Liver (tissue), 3 donors: ENCODE measurements around the gene CCNE1.

Source experiments
- EGR1 ChIP-seq, 2 donors: IDR thresholded peaks; 2 replicates each; pipeline ENCODE4 v1.6.1; 2016 to 2018; ENCODE audit warnings: antibody characterized with exemption in 2 of 2, low read depth in 2 of 2
- GABPA ChIP-seq, 2 donors: IDR thresholded peaks in 1 of 2; conservative IDR thresholded peaks in 1 of 2; 2 replicates each; pipeline ENCODE4 v1.6.1; 2016; ENCODE audit warnings: antibody characterized with exemption in 2 of 2, mild to moderate bottlenecking in 1 of 2, moderate library complexity in 1 of 2
- HNF4A ChIP-seq, 2 donors: conservative IDR thresholded peaks; 2 replicates each; pipeline ENCODE4 v1.6.1; 2016; ENCODE audit warnings: antibody characterized with exemption in 2 of 2, mild to moderate bottlenecking in 2 of 2
- JUND ChIP-seq, 2 donors: IDR thresholded peaks; 2 replicates each; pipeline ENCODE4 v1.6.1; 2016; ENCODE audit warnings: antibody characterized with exemption in 2 of 2
- MAX ChIP-seq: IDR thresholded peaks from 2 replicates; pipeline ENCODE4 v1.6.1; 2016; ENCODE audit warnings: antibody characterized with exemption
- RAD21 ChIP-seq, 2 donors: IDR thresholded peaks; 2 replicates each; pipeline ENCODE4 v1.6.1; 2016; ENCODE audit warnings: antibody characterized with exemption in 2 of 2, mild to moderate bottlenecking in 2 of 2
- SP1 ChIP-seq: IDR thresholded peaks from 2 replicates; pipeline ENCODE4 v1.6.1; 2018; ENCODE audit warnings: antibody characterized with exemption, mild to moderate bottlenecking
- YY1 ChIP-seq: IDR thresholded peaks from 2 replicates; pipeline ENCODE4 v1.6.1; 2016; ENCODE audit warnings: antibody characterized with exemption, mild to moderate bottlenecking
- ZBTB33 ChIP-seq: IDR thresholded peaks from 2 replicates; pipeline ENCODE4 v1.6.1; 2016; ENCODE audit warnings: antibody characterized with exemption
- TF ChIP-seq, protein P1 (sequence below): fragments of 150-350 bp; IDR thresholded peaks from 2 replicates; pipeline ENCODE4 v1.5.1; 2017; ENCODE audit warnings: improper control_type of control experiment, low read depth, low read length; ENCODE audit not compliant: missing input control
- TF ChIP-seq, protein P2 (sequence below): IDR thresholded peaks from 2 replicates; pipeline ENCODE4 v1.6.1; 2016; ENCODE audit warnings: antibody characterized with exemption
- TF ChIP-seq, protein P3 (sequence below): IDR thresholded peaks from 2 replicates; pipeline ENCODE4 v1.6.1; 2016; ENCODE audit warnings: antibody characterized with exemption, mild to moderate bottlenecking
- donor health status: healthy.
- donor health status: healthy.

GRCh38 chr19:29836409-29836825 lies 24.6 kb downstream of the CCNE1 start:
- TF ChIP-seq, protein P1, sequence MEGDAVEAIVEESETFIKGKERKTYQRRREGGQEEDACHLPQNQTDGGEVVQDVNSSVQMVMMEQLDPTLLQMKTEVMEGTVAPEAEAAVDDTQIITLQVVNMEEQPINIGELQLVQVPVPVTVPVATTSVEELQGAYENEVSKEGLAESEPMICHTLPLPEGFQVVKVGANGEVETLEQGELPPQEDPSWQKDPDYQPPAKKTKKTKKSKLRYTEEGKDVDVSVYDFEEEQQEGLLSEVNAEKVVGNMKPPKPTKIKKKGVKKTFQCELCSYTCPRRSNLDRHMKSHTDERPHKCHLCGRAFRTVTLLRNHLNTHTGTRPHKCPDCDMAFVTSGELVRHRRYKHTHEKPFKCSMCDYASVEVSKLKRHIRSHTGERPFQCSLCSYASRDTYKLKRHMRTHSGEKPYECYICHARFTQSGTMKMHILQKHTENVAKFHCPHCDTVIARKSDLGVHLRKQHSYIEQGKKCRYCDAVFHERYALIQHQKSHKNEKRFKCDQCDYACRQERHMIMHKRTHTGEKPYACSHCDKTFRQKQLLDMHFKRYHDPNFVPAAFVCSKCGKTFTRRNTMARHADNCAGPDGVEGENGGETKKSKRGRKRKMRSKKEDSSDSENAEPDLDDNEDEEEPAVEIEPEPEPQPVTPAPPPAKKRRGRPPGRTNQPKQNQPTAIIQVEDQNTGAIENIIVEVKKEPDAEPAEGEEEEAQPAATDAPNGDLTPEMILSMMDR: no peak
- TF ChIP-seq JUND (IDR thresholded peaks at IDR 0.05) (no peak), HNF4A (conservative IDR thresholded peaks at IDR 0.05) (no peak), MAX (no peak), GABPA (IDR thresholded peaks at IDR 0.05 in 1 of 2, conservative IDR thresholded peaks at IDR 0.05 in 1 of 2) (no peak), SP1 (no peak), RAD21 (IDR thresholded peaks at IDR 0.05) (no peak), YY1 (no peak), ZBTB33 (no peak), EGR1 (IDR thresholded peaks at IDR 0.05; ENCODE audit: low read depth in 2 of 2) (no peak)
- TF ChIP-seq, protein P2, sequence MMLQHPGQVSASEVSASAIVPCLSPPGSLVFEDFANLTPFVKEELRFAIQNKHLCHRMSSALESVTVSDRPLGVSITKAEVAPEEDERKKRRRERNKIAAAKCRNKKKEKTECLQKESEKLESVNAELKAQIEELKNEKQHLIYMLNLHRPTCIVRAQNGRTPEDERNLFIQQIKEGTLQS: no peak
- TF ChIP-seq, protein P3, sequence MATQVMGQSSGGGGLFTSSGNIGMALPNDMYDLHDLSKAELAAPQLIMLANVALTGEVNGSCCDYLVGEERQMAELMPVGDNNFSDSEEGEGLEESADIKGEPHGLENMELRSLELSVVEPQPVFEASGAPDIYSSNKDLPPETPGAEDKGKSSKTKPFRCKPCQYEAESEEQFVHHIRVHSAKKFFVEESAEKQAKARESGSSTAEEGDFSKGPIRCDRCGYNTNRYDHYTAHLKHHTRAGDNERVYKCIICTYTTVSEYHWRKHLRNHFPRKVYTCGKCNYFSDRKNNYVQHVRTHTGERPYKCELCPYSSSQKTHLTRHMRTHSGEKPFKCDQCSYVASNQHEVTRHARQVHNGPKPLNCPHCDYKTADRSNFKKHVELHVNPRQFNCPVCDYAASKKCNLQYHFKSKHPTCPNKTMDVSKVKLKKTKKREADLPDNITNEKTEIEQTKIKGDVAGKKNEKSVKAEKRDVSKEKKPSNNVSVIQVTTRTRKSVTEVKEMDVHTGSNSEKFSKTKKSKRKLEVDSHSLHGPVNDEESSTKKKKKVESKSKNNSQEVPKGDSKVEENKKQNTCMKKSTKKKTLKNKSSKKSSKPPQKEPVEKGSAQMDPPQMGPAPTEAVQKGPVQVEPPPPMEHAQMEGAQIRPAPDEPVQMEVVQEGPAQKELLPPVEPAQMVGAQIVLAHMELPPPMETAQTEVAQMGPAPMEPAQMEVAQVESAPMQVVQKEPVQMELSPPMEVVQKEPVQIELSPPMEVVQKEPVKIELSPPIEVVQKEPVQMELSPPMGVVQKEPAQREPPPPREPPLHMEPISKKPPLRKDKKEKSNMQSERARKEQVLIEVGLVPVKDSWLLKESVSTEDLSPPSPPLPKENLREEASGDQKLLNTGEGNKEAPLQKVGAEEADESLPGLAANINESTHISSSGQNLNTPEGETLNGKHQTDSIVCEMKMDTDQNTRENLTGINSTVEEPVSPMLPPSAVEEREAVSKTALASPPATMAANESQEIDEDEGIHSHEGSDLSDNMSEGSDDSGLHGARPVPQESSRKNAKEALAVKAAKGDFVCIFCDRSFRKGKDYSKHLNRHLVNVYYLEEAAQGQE: no peak
